ENCODE data around the gene GPRIN3. TPM values are rescaled to one million over a fixed set of nuclear protein-coding genes. Genes with fewer than 3 reads are reported as not detected.
A peak's percentile ranks its signal among the peaks of the same experiment; 100 is the strongest.

GPRIN3 gene
- total and polyA plus RNA-seq, 10 of the 15 experiments (the other 5 are each of a cell fraction or from before 2014, with no cell fraction given): under 0.01 to 0.05 (median 0.01) TPM; not detected in 6

GRCh38 chr4:89222170-89222569, 85.4 kb downstream of the GPRIN3 start (continued):
- TF ChIP-seq ZBTB4 (CRISPR knock-in tag; IDR thresholded peaks at IDR 0.05): no peak
- TF ChIP-seq SMC3 (IDR thresholded peaks at IDR 0.05; ENCODE audit: borderline replicate concordance, low read length): no peak
- TF ChIP-seq PKNOX1 (IDR thresholded peaks at IDR 0.05): peak; percentile 60; the same call in 1 of the 2 replicates
- TF ChIP-seq ZNF24 (IDR thresholded peaks at IDR 0.05): no peak
- TF ChIP-seq HCFC1 (IDR thresholded peaks at IDR 0.05; ENCODE audit: low read length): no peak
- TF ChIP-seq LARP7 (IDR thresholded peaks at IDR 0.05): no peak
- no peak for TF ChIP-seq MYB (IDR thresholded peaks at IDR 0.05; ENCODE audit: borderline replicate concordance, low read depth, low read length)
- TF ChIP-seq PAX5 (IDR thresholded peaks at IDR 0.05; ENCODE audit: borderline replicate concordance, low read depth, low read length): no peak
- TF ChIP-seq NR2C1 (IDR thresholded peaks at IDR 0.05): peak; percentile 25; the same call in 1 of the 2 replicates
- TF ChIP-seq NKRF (conservative IDR thresholded peaks at IDR 0.05): no peak
- TF ChIP-seq BCLAF1 (IDR thresholded peaks at IDR 0.05): no peak
- peak; percentile 83 for TF ChIP-seq NR2F1 (conservative IDR thresholded peaks at IDR 0.05)
- TF ChIP-seq USF2 (IDR thresholded peaks at IDR 0.05; ENCODE audit: borderline replicate concordance, low read depth, low read length): peak; percentile 34; the same call in 1 of the 2 replicates
- no peak for TF ChIP-seq USF1 (IDR thresholded peaks at IDR 0.05; ENCODE audit: borderline replicate concordance, extremely low read length, insufficient read depth, low read depth, low read length)
- no peak for TF ChIP-seq ETV6 (conservative IDR thresholded peaks at IDR 0.05 in 1 of 2, IDR thresholded peaks at IDR 0.05 in 1 of 2; ENCODE audit: borderline replicate concordance in 1 of 2, low read depth in 1 of 2)
- TF ChIP-seq TCF12 (IDR thresholded peaks at IDR 0.05; ENCODE audit: low read depth, low read length): no peak
- TF ChIP-seq CEBPB (IDR thresholded peaks at IDR 0.05; ENCODE audit: borderline replicate concordance in 1 of 2, low read depth in 2 of 2, low read length in 2 of 2): no peak
- TF ChIP-seq ZNF207 (IDR thresholded peaks at IDR 0.05; ENCODE audit: borderline replicate concordance): no peak
- no peak for TF ChIP-seq HDAC2 (IDR thresholded peaks at IDR 0.05)
- TF ChIP-seq RAD51 (IDR thresholded peaks at IDR 0.05): peak; percentile 81
